ENCODE results near the gene ZNF532. TPM values are rescaled to one million over a fixed set of nuclear protein-coding genes. Genes with fewer than 3 reads are reported as not detected.
"Not testable (repeated sequence)": the region's sequence is repeated elsewhere in the genome, so short reads cannot be mapped to it uniquely, and the experiment has no call there.

ZNF532 gene
- total RNA-seq, 4 donors from 2014 or later = 16.2 to 26.9 (median 22.7) TPM

GRCh38 chr18:59022167-59022945 is 157.7 kb downstream of the ZNF532 start:
- Histone ChIP-seq H3K4me1 (no peaks in the 10 kb centered on the region), H3K4me3 (no peak overlapping the region), H3K9me3 (no peaks in the 10 kb centered on the region), H3K27me3 (no peaks in the 10 kb centered on the region), H3K27ac (no peak overlapping the region), H3K36me3 (no peaks in the 10 kb centered on the region)
- in situ Hi-C loops (cut with MboI; ENCODE audit: low pct_ligation_motif_present in 1 of 4, low pct_unique_long_range_greater_than_20kb in 1 of 4, low sequenced_read_pairs in 3 of 4) (no loop called here), intact Hi-C loops (cut with DNase I; ENCODE audit: low total_unique reads) (no loop called here)
- TF ChIP-seq POLR2AphosphoS5 (IDR thresholded peaks at IDR 0.05) = no peak
- TF ChIP-seq POLR2A (IDR thresholded peaks at IDR 0.05) = no peak
- TF ChIP-seq EP300 (IDR thresholded peaks at IDR 0.05; ENCODE audit: low read depth) = no peak
- TF ChIP-seq CTCF (IDR thresholded peaks at IDR 0.05) = no peak
- no peak for DNase-seq
- WGBS, 2 donors (ENCODE audit: low coverage in 1 of 2) = 72 to 79% methylated on average over 7 to 10 of the region's 10 CpGs

- H3K27ac ChIP-seq = peak overlapping the region in 1 of 4 donors; percentile 27
- no peaks in the 10 kb centered on the region for H3K36me3 ChIP-seq
- H3K9me3 ChIP-seq = no peaks in the 10 kb centered on the region
- H3K27me3 ChIP-seq = no peaks in the 10 kb centered on the region
- H3K4me1 ChIP-seq = no peaks in the 10 kb centered on the region
- WGBS, 2 donors (ENCODE audit: low coverage in 1 of 2) = 70% methylated on average over 3 of the region's 3 CpGs; no CpG with 5 or more reads in 1 of the 2 donors
- in situ Hi-C loops (cut with MboI; ENCODE audit: low pct_ligation_motif_present in 1 of 4, low pct_unique_long_range_greater_than_20kb in 1 of 4, low sequenced_read_pairs in 3 of 4) (no loop called here), intact Hi-C loops (cut with DNase I; ENCODE audit: low total_unique reads) (no loop called here)
- no peak for DNase-seq
- no peak for TF ChIP-seq POLR2A (IDR thresholded peaks at IDR 0.05)
- H3K4me3 ChIP-seq = no peak overlapping the region
These were observed 160.2 kb downstream of the ZNF532 start for GRCh38 chr18:59024829-59025228.

GRCh38 chr18:59025532-59025931 is 160.9 kb downstream of the ZNF532 start:
- intact Hi-C loops (cut with DNase I; ENCODE audit: low total_unique reads); H3K27ac ChIP-seq; H3K4me1 ChIP-seq; DNase-seq; H3K36me3 ChIP-seq; H3K4me3 ChIP-seq; H3K9me3 ChIP-seq; H3K27me3 ChIP-seq; in situ Hi-C loops (cut with MboI; ENCODE audit: low pct_ligation_motif_present in 1 of 4, low pct_unique_long_range_greater_than_20kb in 1 of 4, low sequenced_read_pairs in 3 of 4): not testable (repeated sequence)
- WGBS, 2 donors (ENCODE audit: low coverage in 1 of 2) = 93 to 96% methylated on average over 2 of the region's 2 CpGs

GRCh38 chr18:59026364-59026763 is 161.7 kb downstream of the ZNF532 start:
- Histone ChIP-seq H3K4me1 (no peaks in the 10 kb centered on the region), H3K4me3 (no peak overlapping the region), H3K9me3 (no peaks in the 10 kb centered on the region), H3K36me3 (no peaks in the 10 kb centered on the region), H3K27ac (no peak overlapping the region), H3K27me3 (no peaks in the 10 kb centered on the region)
- 76 to 77% methylated on average over 5 to 6 of the region's 6 CpGs for WGBS, 2 donors (ENCODE audit: low coverage in 1 of 2)
- intact Hi-C loops (cut with DNase I; ENCODE audit: low total_unique reads) (no loop called here), in situ Hi-C loops (cut with MboI; ENCODE audit: low pct_ligation_motif_present in 1 of 4, low pct_unique_long_range_greater_than_20kb in 1 of 4, low sequenced_read_pairs in 3 of 4) (no loop called here)
- TF ChIP-seq CTCF (IDR thresholded peaks at IDR 0.05) (no peak), POLR2AphosphoS5 (IDR thresholded peaks at IDR 0.05) (no peak), EP300 (IDR thresholded peaks at IDR 0.05; ENCODE audit: low read depth) (no peak), POLR2A (IDR thresholded peaks at IDR 0.05) (no peak)
- no peak for DNase-seq

GRCh38 chr18:59026831-59027410 is 162.2 kb downstream of the ZNF532 start:
- Histone ChIP-seq H3K9me3 (no peaks in the 10 kb centered on the region), H3K4me1 (no peaks in the 10 kb centered on the region), H3K27ac (no peak overlapping the region), H3K36me3 (no peaks in the 10 kb centered on the region), H3K4me3 (no peak overlapping the region), H3K27me3 (no peaks in the 10 kb centered on the region)
- in situ Hi-C loops (cut with MboI; ENCODE audit: low pct_ligation_motif_present in 1 of 4, low pct_unique_long_range_greater_than_20kb in 1 of 4, low sequenced_read_pairs in 3 of 4) (no loop called here), intact Hi-C loops (cut with DNase I; ENCODE audit: low total_unique reads) (no loop called here)
- WGBS, 2 donors (ENCODE audit: low coverage in 1 of 2) = 80 to 82% methylated on average over 6 to 12 of the region's 12 CpGs
- no peak for TF ChIP-seq POLR2A (IDR thresholded peaks at IDR 0.05)
- no peak for TF ChIP-seq POLR2AphosphoS5 (IDR thresholded peaks at IDR 0.05)
- no peak for TF ChIP-seq CTCF (IDR thresholded peaks at IDR 0.05)
- TF ChIP-seq EP300 (IDR thresholded peaks at IDR 0.05; ENCODE audit: low read depth) = no peak
- no peak for DNase-seq
